Transverse colon (tissue), 4 donors: ENCODE measurements around the gene SDC3. TPM values are rescaled to one million over a fixed set of nuclear protein-coding genes. Genes with fewer than 3 reads are reported as not detected.
A peak's percentile ranks its signal among the peaks of the same experiment; 100 is the strongest.
"Not testable (repeated sequence)": the region's sequence is repeated elsewhere in the genome, so short reads cannot be mapped to it uniquely, and the experiment has no call there.

Experiments
- DNase-seq: peaks from one replicate; pipeline ENCODE4 v3.0.0-alpha.2; 2019
- H3K27ac ChIP-seq, 4 donors: fragments of 200-600 bp; sonication (generic); 2 replicates each; pipeline ENCODE4 v1.5.1; 2016 to 2018; ENCODE audit warnings: inconsistent platforms in 4 of 4
- H3K27me3 ChIP-seq: fragments of 200-600 bp; sonication (generic); 2 replicates; pipeline ENCODE4 v1.5.1; 2017; ENCODE audit warnings: inconsistent platforms
- H3K36me3 ChIP-seq, 4 donors: fragments of 200-600 bp; sonication (generic); 2 replicates each; pipeline ENCODE4 v1.5.1; 2017 to 2019; ENCODE audit warnings: inconsistent platforms in 4 of 4
- H3K4me1 ChIP-seq, 4 donors: fragments of 200-600 bp; sonication (generic); 2 replicates each; pipeline ENCODE4 v1.5.1; 2017 to 2020; ENCODE audit warnings: inconsistent platforms in 4 of 4
- H3K4me3 ChIP-seq, 4 donors: fragments of 200-600 bp; sonication (generic); 1 replicate in 1 of 4; 2 replicates in 3 of 4; pipeline versions ENCODE4 v1.5.1 to v1.6.1; 2017 to 2019; ENCODE audit warnings: inconsistent platforms in 4 of 4
- H3K9me3 ChIP-seq, 2 donors: fragments of 200-600 bp; sonication (generic); 2 replicates each; pipeline ENCODE4 v1.5.1; 2017 to 2019; ENCODE audit warnings: inconsistent platforms in 2 of 2
- CTCF ChIP-seq, 5 experiments: fragments of 200-600 bp in 3 of 5; fragments of 450-650 bp in 2 of 5; sonication (generic) in 3 of 5; IDR thresholded peaks; 1 replicate in 2 of 5; 2 replicates in 3 of 5; pipeline ENCODE4 v1.5.1; 2016 to 2017; ENCODE audit warnings: antibody characterized with exemption in 5 of 5, inconsistent platforms in 3 of 5, mild to moderate bottlenecking in 2 of 5, moderate library complexity in 1 of 5
- EP300 ChIP-seq: sonication (generic); formaldehyde crosslinking; IDR thresholded peaks from one replicate; pipeline ENCODE4 v1.6.1; 2017; ENCODE audit warnings: antibody characterized with exemption, low read depth
- POLR2A ChIP-seq: fragments of 450-650 bp; IDR thresholded peaks from one replicate; pipeline ENCODE4 v1.6.1; 2016; ENCODE audit warnings: antibody characterized with exemption, mild to moderate bottlenecking, moderate library complexity
- POLR2AphosphoS5 ChIP-seq, 3 donors: sonication (generic); formaldehyde crosslinking; IDR thresholded peaks; one replicate each; pipeline ENCODE4 v1.6.1; 2016; ENCODE audit warnings: antibody characterized with exemption in 3 of 3
- WGBS, 2 donors: methylation state at CpG; one replicate each; pipeline ENCODE4 v1.1.5; 2018; ENCODE audit warnings: low coverage in 1 of 2; 5-methylcytosine and 5-hydroxymethylcytosine counted together
- in situ Hi-C, 4 donors: fragments of 200-750 bp; cut with MboI; loops; one replicate each; pipeline versions ENCODE4 v1.15.0 to v1.15.1; 2017; ENCODE audit warnings: low sequenced_read_pairs in 3 of 4, low pct_ligation_motif_present in 1 of 4, low pct_unique_long_range_greater_than_20kb in 1 of 4
- intact Hi-C: fragments of 100-400 bp; cut with DNase I; formaldehyde crosslinking; loops from one replicate; pipeline ENCODE4 v1.15.1; 2023; ENCODE audit warnings: low total_unique reads
- total RNA-seq, 4 donors: library from RNA; depleted of rRNA; stranded (reverse); fragments of >200 nt; gene quantifications; one replicate each; pipeline ENCODE4 v1.1.0, GENCODE V29; 2016

SDC3 gene
- total RNA-seq, 4 donors from 2014 or later = 7.9 to 35.4 (median 10.1) TPM

GRCh38 chr1:30952098-30952497 is 43.5 kb upstream of the SDC3 start:
- WGBS, 2 donors = 80 to 84% methylated on average over 5 of the region's 5 CpGs
- in situ Hi-C loops = no loop called here
- Histone ChIP-seq H3K4me3 (no peak overlapping the region), H3K36me3 (peaks cover 0 to 65% (median 31%) of the 10 kb centered on the region in 4 donors), H3K27ac (no peak overlapping the region), H3K27me3 (no peaks in the 10 kb centered on the region), H3K9me3 (no peaks in the 10 kb centered on the region), H3K4me1 (no peaks in the 10 kb centered on the region)
- DNase-seq = no peak
- TF ChIP-seq POLR2AphosphoS5 (IDR thresholded peaks at IDR 0.05) = peak in 1 of 3 donors; percentile 21
- no peak for TF ChIP-seq CTCF (IDR thresholded peaks at IDR 0.05)
- no peak for TF ChIP-seq POLR2A
- intact Hi-C loops = no loop called here

- Histone ChIP-seq H3K4me3 (no peak overlapping the region), H3K4me1 (no peaks in the 10 kb centered on the region), H3K36me3 (peaks cover 0 to 73% (median 33%) of the 10 kb centered on the region in 4 donors), H3K9me3 (no peaks in the 10 kb centered on the region), H3K27me3 (no peaks in the 10 kb centered on the region), H3K27ac (no peak overlapping the region)
- intact Hi-C loops (no loop called here), in situ Hi-C loops (no loop called here)
- DNase-seq = no peak
- TF ChIP-seq POLR2AphosphoS5 (IDR thresholded peaks at IDR 0.05) = no peak
- TF ChIP-seq POLR2A = no peak
- no peak for TF ChIP-seq CTCF (IDR thresholded peaks at IDR 0.05)
- TF ChIP-seq EP300 = no peak
- 94 to 99% methylated on average over 1 to 5 of the region's 5 CpGs for WGBS, 2 donors
Measured at GRCh38 chr1:30950700-30951099, 42.1 kb upstream of the SDC3 start.

GRCh38 chr1:30950053-30950452 is 41.5 kb upstream of the SDC3 start:
- no peak overlapping the region for H3K27ac ChIP-seq
- in situ Hi-C loops (no loop called here), intact Hi-C loops (no loop called here)
- DNase-seq = no peak
- H3K9me3 ChIP-seq = no peaks in the 10 kb centered on the region
- peaks cover 0 to 75% (median 35%) of the 10 kb centered on the region in 4 donors for H3K36me3 ChIP-seq
- no peaks in the 10 kb centered on the region for H3K27me3 ChIP-seq
- 85 to 95% methylated on average over 5 of the region's 5 CpGs for WGBS, 2 donors
- TF ChIP-seq POLR2AphosphoS5 (IDR thresholded peaks at IDR 0.05) (no peak), EP300 (no peak), CTCF (IDR thresholded peaks at IDR 0.05) (no peak), POLR2A (no peak)
- no peaks in the 10 kb centered on the region for H3K4me1 ChIP-seq
- no peak overlapping the region for H3K4me3 ChIP-seq

GRCh38 chr1:30949487-30949838 is 40.9 kb upstream of the SDC3 start:
- H3K9me3 ChIP-seq, intact Hi-C loops, in situ Hi-C loops, H3K27me3 ChIP-seq, H3K4me1 ChIP-seq, H3K27ac ChIP-seq, H3K4me3 ChIP-seq, DNase-seq: not testable (repeated sequence)
- H3K36me3 ChIP-seq = peaks cover 0 to 74% (median 37%) of the 10 kb centered on the region in 4 donors
- 100% methylated on average over 1 of the region's 1 CpG; no CpG with 5 or more reads in 1 of the 2 donors for WGBS, 2 donors

- not testable (repeated sequence) for H3K4me3 ChIP-seq
Measured at GRCh38 chr1:30948813-30949486, 40.4 kb upstream of the SDC3 start.

More at GRCh38 chr1:30948813-30949486, 40.4 kb upstream of the SDC3 start:
- WGBS, 2 donors = 86% methylated on average over 1 of the region's 5 CpGs; no CpG with 5 or more reads in 1 of the 2 donors
- H3K9me3 ChIP-seq, in situ Hi-C loops, H3K4me1 ChIP-seq, intact Hi-C loops, H3K27me3 ChIP-seq, H3K27ac ChIP-seq, DNase-seq: not testable (repeated sequence)
- H3K36me3 ChIP-seq = peaks cover 0 to 73% (median 35%) of the 10 kb centered on the region in 4 donors
